ENCODE measurements around the gene SEPTIN7. TPM values are rescaled to one million over a fixed set of nuclear protein-coding genes. Genes with fewer than 3 reads are reported as not detected.

Gene SEPTIN7
- total RNA-seq, 3 donors from 2014 or later (not counting 1 experiment from before 2014, with no cell fraction given): 367 to 422 (median 383) TPM

GRCh38 chr7:35762781-35763180 is 38.1 kb upstream of the SEPTIN7 start:
- no peak for ATAC-seq
- no peak overlapping the region for H3K4me3 ChIP-seq (ENCODE audit: low read length)
- Mint-ChIP-seq H3K4me1 (peaks cover 8% of the 10 kb centered on the region in 2 donors), H3K36me3 (no peaks in the 10 kb centered on the region), H3K27me3 (ENCODE audit: low read depth in 2 of 2) (peaks cover 0 to 4% of the 10 kb centered on the region in 2 donors), H3K4me3 (no peak overlapping the region), H3K27ac (no peak overlapping the region), H3K9me3 (no peaks in the 10 kb centered on the region)
- H3K27me3 ChIP-seq (ENCODE audit: control insufficient read depth, insufficient read depth, low read length): no peaks in the 10 kb centered on the region
- intact Hi-C loops (cut with micrococcal nuclease): no loop called here
- 98% methylated on average over 3 of the region's 3 CpGs for WGBS (ENCODE audit: insufficient coverage)
- TF ChIP-seq CTCF (IDR thresholded peaks at IDR 0.05): no peak
- no peak for DNase-seq
- H3K27ac ChIP-seq (ENCODE audit: low read length): no peak overlapping the region
- no peaks in the 10 kb centered on the region for H3K4me1 ChIP-seq (ENCODE audit: control insufficient read depth, insufficient read depth, low read length)
- H3K9me3 ChIP-seq (ENCODE audit: control insufficient read depth, insufficient read depth, low read length): no peaks in the 10 kb centered on the region
- no peaks in the 10 kb centered on the region for H3K36me3 ChIP-seq (ENCODE audit: control insufficient read depth, insufficient read depth, low read length)

- Mint-ChIP-seq H3K27ac (no peak overlapping the region), H3K4me1 (no peaks in the 10 kb centered on the region), H3K27me3 (ENCODE audit: low read depth in 2 of 2) (no peaks in the 10 kb centered on the region), H3K9me3 (no peaks in the 10 kb centered on the region), H3K36me3 (no peaks in the 10 kb centered on the region), H3K4me3 (no peak overlapping the region)
- Histone ChIP-seq H3K9me3 (ENCODE audit: control insufficient read depth, insufficient read depth, low read length) (no peaks in the 10 kb centered on the region), H3K27me3 (ENCODE audit: control insufficient read depth, insufficient read depth, low read length) (no peaks in the 10 kb centered on the region), H3K4me3 (ENCODE audit: low read length) (no peak overlapping the region), H3K27ac (ENCODE audit: low read length) (no peak overlapping the region), H3K4me1 (ENCODE audit: control insufficient read depth, insufficient read depth, low read length) (no peaks in the 10 kb centered on the region), H3K36me3 (ENCODE audit: control insufficient read depth, insufficient read depth, low read length) (no peaks in the 10 kb centered on the region)
- intact Hi-C loops (cut with micrococcal nuclease): no loop called here
- no peak for TF ChIP-seq CTCF (IDR thresholded peaks at IDR 0.05)
- no peak for ATAC-seq
- over 99% methylated on average over 20 of the region's 20 CpGs for WGBS (ENCODE audit: insufficient coverage)
- no peak for DNase-seq
Measured at GRCh38 chr7:35768346-35768745, 32.5 kb upstream of the SEPTIN7 start.

GRCh38 chr7:35771776-35772175 is 29.1 kb upstream of the SEPTIN7 start:
- no peak overlapping the region for H3K4me3 Mint-ChIP-seq
- intact Hi-C loops (cut with micrococcal nuclease): no loop called here
- no peaks in the 10 kb centered on the region for H3K27me3 Mint-ChIP-seq (ENCODE audit: low read depth in 2 of 2)
- DNase-seq: no peak
- H3K27ac Mint-ChIP-seq: no peak overlapping the region
- H3K36me3 Mint-ChIP-seq: no peaks in the 10 kb centered on the region
- no peaks in the 10 kb centered on the region for H3K9me3 Mint-ChIP-seq
- Histone ChIP-seq H3K9me3 (ENCODE audit: control insufficient read depth, insufficient read depth, low read length) (no peaks in the 10 kb centered on the region), H3K4me1 (ENCODE audit: control insufficient read depth, insufficient read depth, low read length) (no peaks in the 10 kb centered on the region), H3K4me3 (ENCODE audit: low read length) (no peak overlapping the region), H3K27me3 (ENCODE audit: control insufficient read depth, insufficient read depth, low read length) (no peaks in the 10 kb centered on the region), H3K27ac (ENCODE audit: low read length) (no peak overlapping the region), H3K36me3 (ENCODE audit: control insufficient read depth, insufficient read depth, low read length) (no peaks in the 10 kb centered on the region)
- TF ChIP-seq CTCF (IDR thresholded peaks at IDR 0.05): no peak
- H3K4me1 Mint-ChIP-seq: no peaks in the 10 kb centered on the region
- ATAC-seq: no peak

GRCh38 chr7:35773994-35774393 is 26.9 kb upstream of the SEPTIN7 start:
- no peak overlapping the region for H3K4me3 Mint-ChIP-seq
- intact Hi-C loops (cut with micrococcal nuclease): no loop called here
- H3K27ac ChIP-seq (ENCODE audit: low read length): no peak overlapping the region

More at GRCh38 chr7:35773994-35774393, 26.9 kb upstream of the SEPTIN7 start:
- Mint-ChIP-seq H3K4me1 (no peaks in the 10 kb centered on the region), H3K27me3 (ENCODE audit: low read depth in 2 of 2) (no peaks in the 10 kb centered on the region), H3K27ac (no peak overlapping the region), H3K9me3 (no peaks in the 10 kb centered on the region), H3K36me3 (no peaks in the 10 kb centered on the region)
- no peak overlapping the region for H3K4me3 ChIP-seq (ENCODE audit: low read length)
- no peak for ATAC-seq
- no peaks in the 10 kb centered on the region for H3K27me3 ChIP-seq (ENCODE audit: control insufficient read depth, insufficient read depth, low read length)
- 100% methylated on average over 1 of the region's 3 CpGs for WGBS (ENCODE audit: insufficient coverage)
- no peaks in the 10 kb centered on the region for H3K36me3 ChIP-seq (ENCODE audit: control insufficient read depth, insufficient read depth, low read length)
- no peaks in the 10 kb centered on the region for H3K9me3 ChIP-seq (ENCODE audit: control insufficient read depth, insufficient read depth, low read length)
- TF ChIP-seq CTCF (IDR thresholded peaks at IDR 0.05): no peak
- H3K4me1 ChIP-seq (ENCODE audit: control insufficient read depth, insufficient read depth, low read length): no peaks in the 10 kb centered on the region
- DNase-seq: no peak
